K562 (cell line): ENCODE measurements around the gene SPRED2. TPM values are rescaled to one million over a fixed set of nuclear protein-coding genes. Genes with fewer than 3 reads are reported as not detected.

Experiments used
- ATF3 ChIP-seq, 2 experiments: fragments of 450-650 bp in 1 of 2; sonication (generic) in 1 of 2; formaldehyde crosslinking in 1 of 2; IDR thresholded peaks in 1 of 2; conservative IDR thresholded peaks in 1 of 2; 2 replicates each; pipeline versions ENCODE4 v1.6.1 to v1.8.1; 2016 to 2023; ENCODE audit warnings: mild to moderate bottlenecking in 2 of 2, moderate library complexity in 2 of 2, inconsistent platforms in 1 of 2, missing genetic modification reagents in 1 of 2
- ATF7 ChIP-seq: fragments of 450-650 bp; IDR thresholded peaks from 2 replicates; pipeline ENCODE4 v1.7.1; 2014; ENCODE audit warnings: mild to moderate bottlenecking, moderate library complexity
- CEBPG ChIP-seq, 3 experiments: fragments of 200-800 bp in 1 of 3; sonication (Bioruptor generic) in 1 of 3; sonication (generic) in 1 of 3; formaldehyde crosslinking in 1 of 3; IDR thresholded peaks in 2 of 3; conservative IDR thresholded peaks in 1 of 3; 2 replicates each; pipeline versions ENCODE4 v1.6.1 to v1.8.0; 2016 to 2022; ENCODE audit warnings: missing compliant biosample characterization in 2 of 3, missing genetic modification characterization in 2 of 3, mild to moderate bottlenecking in 1 of 3, missing genetic modification reagents in 1 of 3
- DMBX1 ChIP-seq: fragments of 250-450 bp; sonication (Bioruptor Pico); IDR thresholded peaks from 2 replicates; pipeline ENCODE4 v1.8.0; 2022; ENCODE audit warnings: inconsistent platforms, mild to moderate bottlenecking, moderate library complexity, borderline replicate concordance
- FOXP1 ChIP-seq: sonication (generic); formaldehyde crosslinking; IDR thresholded peaks from 2 replicates; pipeline ENCODE4 v1.8.0; 2022; ENCODE audit warnings: mild to moderate bottlenecking, missing genetic modification reagents
- HEY1 ChIP-seq: fragments of 250-450 bp; sonication (Bioruptor Pico); IDR thresholded peaks from 2 replicates; pipeline ENCODE4 v1.5.0; 2020; ENCODE audit warnings: mild to moderate bottlenecking, moderate library complexity, borderline replicate concordance
- HMG20A ChIP-seq: fragments of 450-650 bp; formaldehyde crosslinking; conservative IDR thresholded peaks from 2 replicates; pipeline ENCODE4 v1.4.0; 2020; ENCODE audit warnings: mild to moderate bottlenecking, mixed read lengths
- ID3 ChIP-seq, 2 experiments: fragments of 250-450 bp in 1 of 2; fragments of 450-650 bp in 1 of 2; sonication (Bioruptor Pico) in 1 of 2; IDR thresholded peaks; 2 replicates each; pipeline versions ENCODE4 v1.6.1 to v1.8.0; 2016 to 2021; ENCODE audit warnings: mild to moderate bottlenecking in 2 of 2, moderate library complexity in 2 of 2, missing compliant biosample characterization in 1 of 2, missing genetic modification characterization in 1 of 2
- MTA2 ChIP-seq: fragments of 450-650 bp; IDR thresholded peaks from 2 replicates; pipeline ENCODE4 v1.6.1; 2016; ENCODE audit warnings: low read depth
- PHB ChIP-seq: fragments of 250-450 bp; sonication (Bioruptor Pico); IDR thresholded peaks from 2 replicates; pipeline ENCODE4 v1.5.0; 2021
- RBBP5 ChIP-seq: fragments of 200-600 bp; sonication (generic); IDR thresholded peaks from 2 replicates; pipeline ENCODE4 v1.6.1; 2012; ENCODE audit warnings: borderline replicate concordance, mild to moderate bottlenecking, low read length, control low read depth, inconsistent platforms; ENCODE audit not compliant: insufficient read depth, poor library complexity, severe bottlenecking
- RBM14 ChIP-seq: fragments of 200-400 bp; formaldehyde crosslinking; IDR thresholded peaks from 2 replicates; pipeline ENCODE4 v1.6.1; 2018; ENCODE audit warnings: low read depth, mild to moderate bottlenecking, low read length, moderate library complexity, borderline replicate concordance; ENCODE audit not compliant: insufficient read depth
- THRAP3 ChIP-seq: fragments of 450-650 bp; IDR thresholded peaks from 2 replicates; pipeline ENCODE4 v1.6.1; 2016; ENCODE audit warnings: mild to moderate bottlenecking, inconsistent platforms, borderline replicate concordance
- ZNF175 ChIP-seq: fragments of 200-800 bp; sonication (Bioruptor generic); IDR thresholded peaks from 2 replicates; pipeline ENCODE4 v1.6.1; 2016; ENCODE audit warnings: low read depth, mild to moderate bottlenecking, missing genetic modification characterization, missing compliant biosample characterization
- ZNF253 ChIP-seq: fragments of 250-450 bp; sonication (Bioruptor Pico); conservative IDR thresholded peaks from 2 replicates; pipeline ENCODE4 v1.6.1; 2021; ENCODE audit warnings: mild to moderate bottlenecking
- polyA plus RNA-seq, 8 experiments: library from polyadenylated mRNA; depleted of rRNA in 4 of 8; stranded (reverse) in 5 of 8; unstranded in 3 of 8; fragments of >200 nt; fragmentation: Nextera tagmentation in 2 of 8; fragmentation: Illumina TruSeq in 1 of 8; extraction: Ambion mirVana in 2 of 8; extraction: Trizol in 1 of 8; gene quantifications; 2 replicates each; pipeline versions ENCODE4 v1.2.1 to v1.2.3, GENCODE V29; 2011 to 2014; ENCODE audit warnings: inconsistent platforms in 1 of 8, missing spikeins in 1 of 8
- total RNA-seq, 7 experiments: library from RNA; depleted of rRNA in 6 of 7; stranded (reverse); fragments of >200 nt in 6 of 7; fragmentation: Illumina TruSeq in 2 of 7; extraction: Trizol in 2 of 7; gene quantifications; 2 replicates each; pipeline versions ENCODE4 v1.2.1 to v1.2.3, GENCODE V29; 2011 to 2021; ENCODE audit warnings: low replicate concordance in 1 of 7
- TF ChIP-seq, protein P1 (sequence below): sonication (generic); formaldehyde crosslinking; IDR thresholded peaks from 2 replicates; pipeline ENCODE4 v1.9.0; 2022; ENCODE audit warnings: mild to moderate bottlenecking, missing genetic modification reagents
- TF ChIP-seq, protein P2 (sequence below): fragments of 200-400 bp; formaldehyde crosslinking; IDR thresholded peaks from 2 replicates; pipeline ENCODE4 v1.6.1; 2017; ENCODE audit warnings: mild to moderate bottlenecking, low read depth, low read length, moderate library complexity
- TF ChIP-seq, protein P3 (sequence below): fragments of 450-650 bp; formaldehyde crosslinking; IDR thresholded peaks from 2 replicates; pipeline ENCODE4 v1.4.0; 2022; ENCODE audit warnings: missing genetic modification characterization

SPRED2 gene
- total and polyA plus RNA-seq, 9 of the 15 experiments (the other 6 are each of a cell fraction or from before 2014, with no cell fraction given) = 4.6 to 50.8 (median 14.1) TPM

DNA sequence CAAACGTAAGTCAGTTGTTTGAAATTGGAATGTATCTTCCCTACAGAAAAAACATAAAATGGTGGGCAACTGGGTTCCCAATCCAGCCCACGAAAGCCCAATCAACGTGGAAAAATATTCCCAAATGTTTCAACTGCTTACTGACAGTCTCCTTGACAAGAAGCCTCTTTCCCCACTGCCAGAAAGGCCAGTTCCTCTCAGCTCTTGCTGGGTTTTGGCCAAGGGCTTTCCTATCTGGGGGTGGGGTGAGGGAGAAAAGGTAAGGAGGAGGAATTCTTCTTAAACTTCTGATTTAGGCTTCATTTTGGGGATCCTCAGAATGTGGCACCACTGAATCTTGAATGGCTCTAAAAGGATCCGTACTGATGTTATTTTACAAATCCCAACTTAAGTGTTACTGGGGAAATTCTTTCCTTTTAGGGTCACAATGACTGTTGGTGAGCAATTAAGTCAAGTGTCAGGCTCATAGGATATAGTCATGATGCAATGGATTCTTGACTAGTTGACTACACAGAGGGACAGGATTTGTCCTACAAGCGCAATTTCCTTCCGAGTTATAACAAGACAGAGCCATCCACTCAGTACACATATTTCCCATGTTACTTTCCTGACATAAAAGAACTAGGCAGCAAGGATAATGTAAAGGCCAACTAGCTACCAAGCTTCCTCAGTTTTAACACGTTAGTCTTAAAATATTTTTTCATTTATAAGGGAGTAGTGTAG, 73.6 kb downstream of the SPRED2 start (continued):
- TF ChIP-seq, protein P1, sequence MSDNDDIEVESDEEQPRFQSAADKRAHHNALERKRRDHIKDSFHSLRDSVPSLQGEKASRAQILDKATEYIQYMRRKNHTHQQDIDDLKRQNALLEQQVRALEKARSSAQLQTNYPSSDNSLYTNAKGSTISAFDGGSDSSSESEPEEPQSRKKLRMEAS (CRISPR knock-in tag) = no peak
- TF ChIP-seq RBBP5 (peak; percentile 7), ATF7 (no peak; the same call in 1 of the 2 replicates), FOXP1 (CRISPR knock-in tag) (no peak), DMBX1 (CRISPR knock-in tag) (peak; percentile 17; the same call in 1 of the 2 replicates), MTA2 (no peak), PHB (no peak), THRAP3 (no peak), HMG20A (CRISPR knock-in tag) (no peak), RBM14 (no peak), ZNF175 (CRISPR knock-in tag) (no peak), ZNF253 (no peak), ATF3 (IDR thresholded peaks at IDR 0.05) (peak; percentile 63; the same call in 1 of the 2 replicates), ATF3 (CRISPR knock-in tag; conservative IDR thresholded peaks at IDR 0.05) (no peak), HEY1 (CRISPR knock-in tag) (no peak), ID3 (CRISPR knock-in tag; IDR thresholded peaks at IDR 0.05) (no peak), ID3 (tag; IDR thresholded peaks at IDR 0.05) (no peak), CEBPG (CRISPR knock-in tag; IDR thresholded peaks at IDR 0.05) (peak; percentile 62; the same call in 1 of the 2 replicates), CEBPG (tag; conservative IDR thresholded peaks at IDR 0.05 in 1 of 2, IDR thresholded peaks at IDR 0.05 in 1 of 2) (peak; percentile 77 to 86)
- TF ChIP-seq, protein P2, sequence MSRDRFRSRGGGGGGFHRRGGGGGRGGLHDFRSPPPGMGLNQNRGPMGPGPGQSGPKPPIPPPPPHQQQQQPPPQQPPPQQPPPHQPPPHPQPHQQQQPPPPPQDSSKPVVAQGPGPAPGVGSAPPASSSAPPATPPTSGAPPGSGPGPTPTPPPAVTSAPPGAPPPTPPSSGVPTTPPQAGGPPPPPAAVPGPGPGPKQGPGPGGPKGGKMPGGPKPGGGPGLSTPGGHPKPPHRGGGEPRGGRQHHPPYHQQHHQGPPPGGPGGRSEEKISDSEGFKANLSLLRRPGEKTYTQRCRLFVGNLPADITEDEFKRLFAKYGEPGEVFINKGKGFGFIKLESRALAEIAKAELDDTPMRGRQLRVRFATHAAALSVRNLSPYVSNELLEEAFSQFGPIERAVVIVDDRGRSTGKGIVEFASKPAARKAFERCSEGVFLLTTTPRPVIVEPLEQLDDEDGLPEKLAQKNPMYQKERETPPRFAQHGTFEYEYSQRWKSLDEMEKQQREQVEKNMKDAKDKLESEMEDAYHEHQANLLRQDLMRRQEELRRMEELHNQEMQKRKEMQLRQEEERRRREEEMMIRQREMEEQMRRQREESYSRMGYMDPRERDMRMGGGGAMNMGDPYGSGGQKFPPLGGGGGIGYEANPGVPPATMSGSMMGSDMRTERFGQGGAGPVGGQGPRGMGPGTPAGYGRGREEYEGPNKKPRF = no peak
- TF ChIP-seq, protein P3, sequence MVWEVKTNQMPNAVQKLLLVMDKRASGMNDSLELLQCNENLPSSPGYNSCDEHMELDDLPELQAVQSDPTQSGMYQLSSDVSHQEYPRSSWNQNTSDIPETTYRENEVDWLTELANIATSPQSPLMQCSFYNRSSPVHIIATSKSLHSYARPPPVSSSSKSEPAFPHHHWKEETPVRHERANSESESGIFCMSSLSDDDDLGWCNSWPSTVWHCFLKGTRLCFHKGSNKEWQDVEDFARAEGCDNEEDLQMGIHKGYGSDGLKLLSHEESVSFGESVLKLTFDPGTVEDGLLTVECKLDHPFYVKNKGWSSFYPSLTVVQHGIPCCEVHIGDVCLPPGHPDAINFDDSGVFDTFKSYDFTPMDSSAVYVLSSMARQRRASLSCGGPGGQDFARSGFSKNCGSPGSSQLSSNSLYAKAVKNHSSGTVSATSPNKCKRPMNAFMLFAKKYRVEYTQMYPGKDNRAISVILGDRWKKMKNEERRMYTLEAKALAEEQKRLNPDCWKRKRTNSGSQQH = no peak
